Measurements from ENCODE around the gene LRBA. TPM values are rescaled to one million over a fixed set of nuclear protein-coding genes. Genes with fewer than 3 reads are reported as not detected.

Gene LRBA
- total and polyA plus RNA-seq, 2 of the 4 experiments (the other 2 are of a cell fraction), result 10.2 to 51.6 TPM

DNA sequence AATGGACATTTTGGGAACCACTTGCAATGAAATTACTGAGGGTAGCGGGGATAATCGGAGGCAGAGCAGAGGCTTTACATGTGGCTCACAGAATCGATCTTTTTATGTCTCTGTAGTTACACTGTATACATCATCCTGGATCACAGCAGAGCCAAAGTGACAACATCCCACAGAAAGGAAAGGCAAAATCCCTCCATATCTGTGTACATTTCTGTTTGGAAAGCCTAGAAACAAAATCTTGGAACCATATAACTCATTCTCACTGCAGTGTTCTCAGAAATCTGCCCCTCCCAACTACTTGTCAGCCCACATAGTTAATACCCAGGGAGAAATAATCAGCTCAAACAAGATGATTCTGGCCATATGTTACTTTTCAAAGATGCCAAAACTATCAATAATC lies 725.2 kb downstream of the LRBA start:
- no peak overlapping the region for H3K4ac ChIP-seq (ENCODE audit: low read depth, low read length)
- no peak overlapping the region; a peak in 1 of 4 replicates for H4K8ac ChIP-seq (ENCODE audit: low read depth in 2 of 2, low read length in 2 of 2)
- dilution Hi-C loops (cut with HindIII; ENCODE audit: low sequenced_read_pairs, unreplicated experiment) (no loop called here), in situ Hi-C loops (cut with MboI; ENCODE audit: low sequenced_read_pairs) (no loop called here), intact Hi-C loops (cut with micrococcal nuclease) (no loop called here)
- no peak overlapping the region for H3K27ac ChIP-seq (ENCODE audit: insufficient read depth, low read length)
- 0 out of 2 replicates have a peak, but pooled peaks cover 2% of the 10 kb centered on the region for H3K4me1 ChIP-seq (ENCODE audit: control insufficient read depth, insufficient read depth, low read length)
- no peak overlapping the region; the same call in 1 of the 2 replicates for H4K5ac ChIP-seq (ENCODE audit: low read depth, low read length)
- H2BK5ac ChIP-seq (ENCODE audit: low read depth, low read length, poor library complexity, severe bottlenecking), result no peak overlapping the region
- WGBS, 2 experiments (ENCODE audit: extremely low coverage in 2 of 2, insufficient read length in 1 of 2), result no CpG with 5 or more reads among the region's 3 CpGs
- H3K79me1 ChIP-seq (ENCODE audit: low read depth in 1 of 2, low read length in 2 of 2), result no peaks in the 10 kb centered on the region
- H3K27me3 ChIP-seq (ENCODE audit: control insufficient read depth, insufficient read depth, low read length), result no peaks in the 10 kb centered on the region
- H2BK15ac ChIP-seq (ENCODE audit: low read depth, low read length), result no peak overlapping the region
- H3K14ac ChIP-seq (replicated peaks; ENCODE audit: low read depth, low read length), result no peak overlapping the region
- no peak overlapping the region for H2AFZ ChIP-seq (replicated peaks; ENCODE audit: low read length, poor library complexity)
- BruUV-seq (replicated peaks), result no TSS peak
- H3K36me3 ChIP-seq (ENCODE audit: control insufficient read depth, insufficient read depth, low read length), result no peaks in the 10 kb centered on the region
- no peaks in the 10 kb centered on the region for H3K9me3 ChIP-seq (ENCODE audit: control insufficient read depth, insufficient read depth, low read length)
- H3K4me3 ChIP-seq (ENCODE audit: insufficient read depth, low read depth, low read length), result no peak overlapping the region
- no peak overlapping the region for H3K9ac ChIP-seq (ENCODE audit: low read depth, low read length)
- no peaks in the 10 kb centered on the region for H4K20me1 ChIP-seq (ENCODE audit: insufficient read depth, low read length)
- H2AK9ac ChIP-seq (replicated peaks; ENCODE audit: low read depth, low read length, poor library complexity), result no peak overlapping the region
- peak overlapping the region; percentile 21; the same call in 1 of the 2 replicates for H3K18ac ChIP-seq (ENCODE audit: low read depth, low read length)
- TF ChIP-seq NFE2L2 (IDR thresholded peaks at IDR 0.05; ENCODE audit: low read depth, low read length) (no peak), SMC3 (IDR thresholded peaks at IDR 0.05; ENCODE audit: low read depth, low read length) (no peak), MAFK (IDR thresholded peaks at IDR 0.05; ENCODE audit: low read depth, low read length) (no peak), FOS (IDR thresholded peaks at IDR 0.05; ENCODE audit: low read depth, low read length) (no peak), RCOR1 (IDR thresholded peaks at IDR 0.05; ENCODE audit: insufficient replicate concordance, low read length) (no peak), RFX5 (IDR thresholded peaks at IDR 0.05; ENCODE audit: low read depth, low read length) (no peak), POLR2A (IDR thresholded peaks at IDR 0.05; ENCODE audit: low read depth, low read length) (no peak), BHLHE40 (IDR thresholded peaks at IDR 0.05; ENCODE audit: low read depth, low read length) (no peak), CHD1 (IDR thresholded peaks at IDR 0.05; ENCODE audit: low read depth, low read length) (no peak)
- TF ChIP-seq, protein P1, sequence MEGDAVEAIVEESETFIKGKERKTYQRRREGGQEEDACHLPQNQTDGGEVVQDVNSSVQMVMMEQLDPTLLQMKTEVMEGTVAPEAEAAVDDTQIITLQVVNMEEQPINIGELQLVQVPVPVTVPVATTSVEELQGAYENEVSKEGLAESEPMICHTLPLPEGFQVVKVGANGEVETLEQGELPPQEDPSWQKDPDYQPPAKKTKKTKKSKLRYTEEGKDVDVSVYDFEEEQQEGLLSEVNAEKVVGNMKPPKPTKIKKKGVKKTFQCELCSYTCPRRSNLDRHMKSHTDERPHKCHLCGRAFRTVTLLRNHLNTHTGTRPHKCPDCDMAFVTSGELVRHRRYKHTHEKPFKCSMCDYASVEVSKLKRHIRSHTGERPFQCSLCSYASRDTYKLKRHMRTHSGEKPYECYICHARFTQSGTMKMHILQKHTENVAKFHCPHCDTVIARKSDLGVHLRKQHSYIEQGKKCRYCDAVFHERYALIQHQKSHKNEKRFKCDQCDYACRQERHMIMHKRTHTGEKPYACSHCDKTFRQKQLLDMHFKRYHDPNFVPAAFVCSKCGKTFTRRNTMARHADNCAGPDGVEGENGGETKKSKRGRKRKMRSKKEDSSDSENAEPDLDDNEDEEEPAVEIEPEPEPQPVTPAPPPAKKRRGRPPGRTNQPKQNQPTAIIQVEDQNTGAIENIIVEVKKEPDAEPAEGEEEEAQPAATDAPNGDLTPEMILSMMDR (conservative IDR thresholded peaks at IDR 0.05; ENCODE audit: low read depth, low read length), result no peak
- H3K9me1 ChIP-seq (ENCODE audit: insufficient read depth, low read length), result no peaks in the 10 kb centered on the region
- no peak overlapping the region for H2AK5ac ChIP-seq (ENCODE audit: low read depth, low read length)
- ChIA-PET POLR2A (ENCODE audit: unreplicated experiment) (no interaction called here), CTCF (interaction anchor here (0.7 to 1.0 kb wide), 2 partner anchors 9 to 294 kb away, joined by 3 read pairs; no protein-coding TSS in a partner anchor)
- H3K4me2 ChIP-seq (ENCODE audit: low read depth, low read length), result no peak overlapping the region
- no peak overlapping the region for H3K23ac ChIP-seq (ENCODE audit: low read depth, low read length)
- no peak overlapping the region for H3K56ac ChIP-seq (ENCODE audit: extremely low read depth, insufficient read depth, low read length)
- no peak for DNase-seq
- H2BK120ac ChIP-seq (ENCODE audit: low read depth, low read length), result no peak overlapping the region
- no peak overlapping the region for H4K91ac ChIP-seq (ENCODE audit: insufficient read depth, low read depth, low read length)
- H2BK20ac ChIP-seq (ENCODE audit: low read depth, low read length), result no peak overlapping the region
- no peak for ATAC-seq (ENCODE audit: low read depth)
